ENCODE results near the gene PDZD8. TPM values are rescaled to one million over a fixed set of nuclear protein-coding genes. Genes with fewer than 3 reads are reported as not detected.

Gene PDZD8
- total RNA-seq, 1 donor: 46.9 TPM

- no peak for DNase-seq (ENCODE audit: low read depth in 2 of 3, low spot score in 2 of 3)
These were observed 117.5 kb downstream of the PDZD8 start for GRCh38 chr10:117257721-117258120.

GRCh38 chr10:117256910-117257309 is 118.3 kb downstream of the PDZD8 start:
- no peak for DNase-seq (ENCODE audit: low read depth in 2 of 3, low spot score in 2 of 3)

GRCh38 chr10:117255835-117256460 is 119.3 kb downstream of the PDZD8 start:
- DNase-seq (ENCODE audit: low read depth in 2 of 3, low spot score in 2 of 3): no peak

- DNase-seq (ENCODE audit: low read depth in 2 of 3, low spot score in 2 of 3): no peak
These were observed 120.2 kb downstream of the PDZD8 start for GRCh38 chr10:117254774-117255735.

- DNase-seq (ENCODE audit: low read depth in 2 of 3, low spot score in 2 of 3): no peak
These were observed 120.9 kb downstream of the PDZD8 start for GRCh38 chr10:117254338-117254737.

- DNase-seq (ENCODE audit: low read depth in 2 of 3, low spot score in 2 of 3): no peak
These were observed 121.3 kb downstream of the PDZD8 start for GRCh38 chr10:117253908-117254307.

- DNase-seq (ENCODE audit: low read depth in 2 of 3, low spot score in 2 of 3): no peak
These were observed 124.8 kb downstream of the PDZD8 start for GRCh38 chr10:117250411-117250810.

- peak in 1 of 3 donors; percentile 42 for DNase-seq (ENCODE audit: low read depth in 2 of 3, low spot score in 2 of 3)
These were observed 125.6 kb downstream of the PDZD8 start for GRCh38 chr10:117249493-117250093.

- peak in 1 of 3 donors; percentile 67 for DNase-seq (ENCODE audit: low read depth in 2 of 3, low spot score in 2 of 3)
These were observed 126.3 kb downstream of the PDZD8 start for GRCh38 chr10:117248750-117249465.

GRCh38 chr10:117246997-117247671 is 128.1 kb downstream of the PDZD8 start:
- DNase-seq (ENCODE audit: low read depth in 2 of 3, low spot score in 2 of 3): no peak

- DNase-seq (ENCODE audit: low read depth in 2 of 3, low spot score in 2 of 3): no peak
These were observed 132.8 kb downstream of the PDZD8 start for GRCh38 chr10:117242463-117242832.

- peak in 2 of 3 donors; percentile 51 to 54 for DNase-seq (ENCODE audit: low read depth in 2 of 3, low spot score in 2 of 3)
These were observed 133.4 kb downstream of the PDZD8 start for GRCh38 chr10:117241541-117242462.

GRCh38 chr10:117240621-117241529 is 134.4 kb downstream of the PDZD8 start, which contains the start of gene SLC18A2:
SLC18A2 (plus strand) TSS chr10:117241114; CDS start chr10:117241694, 580 bp downstream.
- DNase-seq (ENCODE audit: low read depth in 2 of 3, low spot score in 2 of 3): peak in 1 of 3 donors; percentile 8

GRCh38 chr10:117239721-117240620 is 135.3 kb downstream of the PDZD8 start:
- peak in 1 of 3 donors; percentile 40 for DNase-seq (ENCODE audit: low read depth in 2 of 3, low spot score in 2 of 3)

- DNase-seq (ENCODE audit: low read depth in 2 of 3, low spot score in 2 of 3): no peak
These were observed 136.2 kb downstream of the PDZD8 start for GRCh38 chr10:117239051-117239450.

- DNase-seq (ENCODE audit: low read depth in 2 of 3, low spot score in 2 of 3): peak in 2 of 3 donors; percentile 41 to 77
These were observed 137.7 kb downstream of the PDZD8 start for GRCh38 chr10:117237401-117237991.
